GM18511 (cell line): ENCODE data around the gene METTL4.

Source experiments
- ATAC-seq: cut with Tn5 transposase; IDR thresholded peaks from one replicate; pipeline ENCODE4 v1.9.1; 2021; ENCODE audit warnings: mild to moderate bottlenecking, moderate library complexity; ENCODE audit not compliant: unreplicated experiment

Gene METTL4, protein sequence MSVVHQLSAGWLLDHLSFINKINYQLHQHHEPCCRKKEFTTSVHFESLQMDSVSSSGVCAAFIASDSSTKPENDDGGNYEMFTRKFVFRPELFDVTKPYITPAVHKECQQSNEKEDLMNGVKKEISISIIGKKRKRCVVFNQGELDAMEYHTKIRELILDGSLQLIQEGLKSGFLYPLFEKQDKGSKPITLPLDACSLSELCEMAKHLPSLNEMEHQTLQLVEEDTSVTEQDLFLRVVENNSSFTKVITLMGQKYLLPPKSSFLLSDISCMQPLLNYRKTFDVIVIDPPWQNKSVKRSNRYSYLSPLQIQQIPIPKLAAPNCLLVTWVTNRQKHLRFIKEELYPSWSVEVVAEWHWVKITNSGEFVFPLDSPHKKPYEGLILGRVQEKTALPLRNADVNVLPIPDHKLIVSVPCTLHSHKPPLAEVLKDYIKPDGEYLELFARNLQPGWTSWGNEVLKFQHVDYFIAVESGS

DNA sequence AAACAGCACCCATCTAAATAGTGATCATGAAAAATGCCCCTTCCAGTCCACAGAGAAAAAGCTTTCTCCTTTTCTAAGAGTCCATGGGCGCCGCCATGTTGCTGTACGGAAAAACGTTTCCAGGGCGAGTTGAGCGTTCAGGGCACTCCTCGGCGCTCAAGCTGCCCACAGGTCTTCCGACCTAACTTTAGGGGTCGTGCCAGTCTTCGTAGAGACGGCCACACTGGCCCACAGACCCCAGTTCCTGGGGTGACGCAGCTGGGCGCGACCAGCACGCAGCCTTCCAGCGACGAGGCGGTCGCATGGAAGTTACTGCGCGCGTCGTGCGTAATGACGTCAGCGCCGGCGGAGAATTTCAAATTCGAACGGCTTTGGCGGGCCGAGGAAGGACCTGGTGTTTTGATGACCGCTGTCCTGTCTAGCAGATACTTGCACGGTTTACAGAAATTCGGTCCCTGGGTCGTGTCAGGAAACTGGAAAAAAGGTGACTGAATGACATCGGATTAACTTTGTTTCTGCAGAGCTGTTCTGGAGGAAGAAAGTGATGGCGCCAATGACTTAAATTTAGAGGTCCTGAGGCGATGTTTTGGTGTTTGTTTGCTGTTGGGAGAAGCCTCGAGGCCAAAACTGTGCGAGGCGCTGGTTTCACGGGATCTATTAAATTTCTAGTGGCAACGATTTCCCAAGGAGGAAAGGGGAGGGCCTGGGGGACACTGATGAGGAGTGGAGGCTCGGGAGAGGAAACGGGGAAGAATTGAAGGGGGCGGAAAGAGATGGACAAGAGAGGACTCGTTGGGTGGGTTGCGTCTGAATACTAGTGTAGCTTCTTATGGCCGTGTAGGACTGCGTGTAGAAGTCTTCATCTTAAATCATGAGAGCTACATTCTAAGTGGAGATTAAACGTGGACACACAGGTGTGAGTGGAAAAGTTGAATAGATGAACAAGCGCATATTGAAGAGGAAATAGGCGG, at the start of gene METTL4, which contains the start of gene NDC80:
Gene METTL4 (minus strand): TSS at position 306 of the 971 bp plus-strand sequence. CDS start 4,289 bp downstream, outside the sequence.
Gene NDC80 (plus strand): TSS at position 358 of the 971 bp plus-strand sequence. CDS start 1,429 bp downstream, outside the sequence.
- peak; percentile 76 for ATAC-seq

DNA sequence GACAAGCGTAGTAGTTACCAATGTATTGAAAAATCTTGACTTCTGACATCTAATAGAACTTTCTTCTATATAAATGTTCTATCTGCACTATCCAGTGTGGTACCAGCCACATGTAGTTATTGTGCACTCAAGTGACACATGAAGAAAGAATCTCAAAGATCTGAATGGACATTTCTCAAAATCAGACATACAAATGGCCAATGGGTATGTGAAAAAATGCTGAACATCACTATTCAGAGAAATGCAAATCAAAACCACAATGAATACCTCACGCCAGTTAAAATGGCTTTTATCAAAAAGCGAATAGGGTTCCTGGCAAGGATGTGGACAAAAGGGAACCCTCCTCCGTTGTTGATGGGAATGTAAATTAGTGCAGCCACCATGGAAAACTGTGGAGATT, 46.7 kb upstream of the METTL4 start:
- no peak for ATAC-seq

DNA sequence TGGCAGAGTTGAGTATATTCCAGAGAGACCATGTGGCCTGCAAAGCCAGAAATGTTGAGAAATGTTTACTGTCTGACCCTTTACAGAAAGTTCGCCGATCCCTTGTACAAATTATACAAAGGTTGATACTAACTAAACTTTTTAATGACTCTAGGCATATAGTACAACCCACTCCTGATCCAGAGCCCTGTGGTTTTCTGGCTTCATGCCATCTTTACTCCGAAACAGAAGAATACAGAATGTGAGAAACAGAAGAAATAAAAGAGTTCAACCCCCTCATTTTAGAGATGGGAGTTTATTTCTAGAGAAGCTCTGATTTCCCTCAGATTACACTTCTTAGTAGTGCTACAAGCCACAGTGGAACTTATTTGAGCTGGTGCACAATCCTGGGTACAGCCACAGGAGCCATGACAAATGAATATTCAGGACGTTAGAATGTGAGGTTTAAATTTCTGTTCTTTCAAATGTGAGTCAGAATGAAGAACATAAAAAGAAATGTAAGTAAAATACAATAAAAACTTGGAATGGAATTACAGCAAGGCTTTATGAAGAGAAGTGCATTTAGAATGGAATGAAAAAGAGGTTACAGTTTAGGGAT, 46.2 kb upstream of the METTL4 start:
- ATAC-seq, result no peak

DNA sequence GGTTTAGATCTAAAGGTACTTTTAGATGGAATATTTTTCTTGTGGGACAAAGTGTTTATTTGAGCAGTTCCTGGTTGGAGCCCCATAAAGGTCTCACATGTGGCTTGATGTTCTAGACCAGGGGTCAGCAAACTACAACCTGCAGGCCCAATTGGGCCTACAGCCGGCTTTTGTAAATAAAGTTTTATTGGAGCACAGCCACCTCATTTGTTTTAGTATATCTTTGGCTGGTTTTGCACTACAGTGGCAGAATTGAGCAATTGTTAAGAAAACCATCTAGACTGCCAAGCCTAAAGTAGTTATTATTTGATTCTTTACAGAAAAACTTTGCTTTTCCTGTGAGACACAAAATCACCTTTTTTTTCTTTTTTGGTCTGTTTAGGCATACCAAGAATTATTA, 41.7 kb upstream of the METTL4 start:
- no peak for ATAC-seq

DNA sequence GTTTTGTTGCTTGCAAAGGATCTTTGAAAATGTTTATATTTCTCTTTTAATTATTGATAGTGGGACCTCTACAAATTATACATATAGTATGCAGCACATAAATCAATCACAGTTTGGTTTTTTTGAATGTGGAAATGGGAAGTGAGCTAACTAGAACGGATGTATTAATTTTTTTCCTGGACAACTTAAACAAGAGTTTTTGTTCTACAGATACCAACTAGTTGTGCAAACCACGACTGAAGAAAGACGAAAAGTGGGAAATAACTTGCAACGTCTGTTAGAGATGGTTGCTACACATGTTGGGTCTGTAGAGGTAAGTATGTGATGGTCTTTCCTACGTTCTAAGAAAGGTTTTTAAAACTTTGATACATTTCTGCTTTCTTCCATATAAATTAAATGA, 39.2 kb upstream of the METTL4 start:
- ATAC-seq, result no peak

DNA sequence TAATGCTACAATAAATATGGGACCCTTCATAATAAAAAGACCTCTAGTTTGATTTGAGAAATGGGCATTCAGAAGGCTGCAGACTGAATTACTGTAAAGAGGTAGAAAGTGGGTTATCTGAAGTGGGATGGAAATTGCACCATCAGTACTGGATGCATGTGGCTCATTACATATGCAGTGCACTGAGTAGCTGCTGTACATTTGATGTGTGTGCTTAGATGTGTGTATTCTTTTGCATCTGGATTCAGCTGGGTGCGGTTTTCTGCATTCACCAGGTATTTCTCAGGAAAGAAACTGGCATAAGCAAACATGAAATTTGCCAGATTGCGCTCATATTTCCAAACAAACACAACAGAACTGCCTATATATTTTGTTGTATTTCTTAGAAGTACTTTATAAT, 38.3 kb upstream of the METTL4 start:
- no peak for ATAC-seq

DNA sequence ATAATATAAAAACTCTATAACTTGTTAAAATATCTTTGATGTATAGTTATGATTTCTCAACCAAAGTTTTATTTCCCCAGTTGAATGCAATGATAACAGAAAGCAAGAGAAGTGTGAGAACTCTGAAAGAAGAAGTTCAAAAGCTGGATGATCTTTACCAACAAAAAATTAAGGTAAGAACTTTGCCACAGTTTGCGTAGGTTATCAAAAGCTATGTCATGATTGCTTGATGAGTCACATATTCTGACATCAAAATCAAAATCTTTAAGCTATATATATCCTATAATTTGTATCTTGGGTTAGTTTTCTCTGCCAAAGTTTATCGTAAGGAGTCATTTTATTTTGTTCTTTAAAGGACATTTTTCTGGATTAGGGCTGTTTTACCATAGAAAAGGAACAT, 35.0 kb upstream of the METTL4 start:
- no peak for ATAC-seq

DNA sequence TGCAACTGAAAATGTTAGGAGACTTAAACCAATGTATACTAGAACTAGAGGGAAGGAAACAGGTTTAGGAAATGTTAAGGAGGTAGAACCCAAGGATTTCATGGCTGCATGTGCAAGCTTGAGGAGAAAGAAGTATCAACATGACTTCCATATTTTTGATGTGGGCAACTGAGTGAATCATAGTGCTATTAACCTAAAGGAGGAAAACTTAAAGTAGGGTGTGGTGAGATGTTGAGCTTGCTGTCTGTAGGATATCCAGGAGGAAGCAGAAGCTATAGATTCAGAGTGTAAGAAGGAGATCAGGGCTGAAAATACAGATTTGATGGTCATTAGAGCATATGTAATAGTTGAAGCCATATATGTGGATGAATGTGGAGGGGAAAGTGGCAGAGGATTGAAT, 31.5 kb upstream of the METTL4 start:
- ATAC-seq, result no peak

DNA sequence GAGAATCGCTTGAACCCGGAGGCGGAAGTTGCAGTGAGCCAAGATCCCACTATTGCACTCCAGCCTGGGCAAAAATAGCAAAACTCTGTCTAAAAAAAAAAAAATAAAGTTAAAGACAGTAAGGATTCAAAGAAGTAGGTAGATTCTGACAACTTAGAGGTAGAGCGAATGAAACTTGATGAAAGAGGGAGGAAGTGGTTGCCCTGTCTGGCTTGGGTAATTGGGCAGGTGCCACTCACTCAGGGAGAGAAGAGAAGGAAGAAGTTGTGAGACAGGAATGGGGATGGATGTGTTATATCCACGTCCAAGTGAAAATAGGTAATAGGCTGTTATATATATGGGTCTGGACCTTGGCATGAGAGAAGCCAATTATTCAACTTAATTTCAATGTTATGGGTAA, 26.3 kb upstream of the METTL4 start:
- ATAC-seq, result no peak

DNA sequence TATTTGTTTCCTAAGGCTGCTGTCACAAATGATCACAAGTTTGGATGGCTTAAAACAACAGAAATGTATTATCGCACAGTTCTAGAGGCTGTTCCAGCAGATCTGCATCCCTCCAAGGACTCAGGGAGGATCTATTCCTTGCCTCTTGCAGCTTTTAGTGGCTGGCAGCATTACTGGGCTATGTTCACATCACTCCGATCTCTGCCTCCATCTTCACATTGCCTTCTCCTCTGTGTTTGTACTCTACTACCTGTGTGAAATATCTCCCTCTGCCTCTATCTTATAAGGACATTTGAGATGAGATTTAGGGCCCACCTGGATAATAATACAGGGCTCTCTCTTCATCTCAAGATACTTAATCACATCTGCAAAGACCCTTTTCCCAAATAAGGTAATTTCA, 19.0 kb upstream of the METTL4 start:
- no peak for ATAC-seq

DNA sequence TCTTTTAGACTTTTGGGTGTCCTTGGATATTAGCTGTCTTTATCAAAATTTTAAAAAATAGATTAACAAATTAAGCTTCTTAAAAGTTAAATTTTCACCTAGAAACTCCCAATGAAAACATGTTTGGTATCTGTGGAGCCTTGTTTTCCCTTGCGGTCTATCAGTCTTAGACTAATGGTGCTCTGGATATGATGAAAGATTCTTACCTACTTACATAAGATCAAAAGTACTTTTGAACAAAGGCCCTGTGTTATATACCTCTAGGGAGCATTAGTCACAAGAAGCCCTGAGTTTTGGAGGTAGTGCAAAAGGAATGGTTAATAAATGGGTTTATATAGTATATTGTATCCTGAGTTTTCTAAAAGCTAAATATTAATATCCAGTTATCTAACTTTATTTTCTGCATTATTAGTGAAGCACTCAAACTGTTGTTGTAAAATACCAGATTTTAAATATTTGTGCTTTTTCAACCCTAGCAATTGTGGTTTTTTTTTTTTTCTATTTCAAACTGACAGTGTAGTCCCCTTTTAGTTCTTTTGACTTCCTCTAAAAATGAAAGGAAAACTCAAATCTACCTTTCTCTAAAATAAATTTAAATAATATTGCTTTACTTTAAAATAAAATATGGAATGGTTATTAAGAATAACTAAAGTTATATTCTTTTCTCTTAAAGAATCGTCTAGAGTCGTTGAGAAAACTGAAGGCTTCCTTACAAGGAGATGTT, 18.2 kb upstream of the METTL4 start:
- no peak for ATAC-seq

DNA sequence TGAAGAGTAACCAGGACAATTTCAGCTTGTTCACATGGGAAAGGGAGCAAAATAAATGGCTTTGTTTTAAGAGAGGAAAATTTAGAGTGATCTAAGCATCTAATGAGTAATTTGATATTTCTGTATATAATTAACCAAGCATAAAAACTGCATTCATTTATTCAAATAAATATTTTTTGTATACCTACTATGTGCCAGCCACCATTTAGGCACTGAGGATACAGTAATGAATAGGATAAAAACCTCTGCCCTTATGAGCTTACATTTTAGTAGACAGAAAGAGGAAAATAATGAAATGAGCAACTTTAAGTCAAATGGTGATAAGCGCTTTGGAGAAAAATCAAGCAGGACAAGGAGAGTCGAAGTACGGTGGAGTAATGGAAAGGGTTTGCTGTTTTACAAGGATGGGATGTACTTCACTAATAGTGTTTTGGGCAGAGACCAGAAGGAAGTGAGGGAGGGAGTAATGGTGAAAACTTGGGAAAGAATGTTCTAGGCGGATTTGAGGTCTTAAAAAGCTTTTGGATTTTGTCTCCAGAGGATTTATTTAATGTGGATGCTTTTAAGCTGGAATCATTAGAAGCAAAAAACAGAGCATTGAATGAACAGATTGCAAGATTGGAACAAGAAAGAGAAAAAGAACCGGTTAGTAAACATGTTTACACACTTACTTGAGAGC, 17.5 kb upstream of the METTL4 start:
- ATAC-seq, result no peak

DNA sequence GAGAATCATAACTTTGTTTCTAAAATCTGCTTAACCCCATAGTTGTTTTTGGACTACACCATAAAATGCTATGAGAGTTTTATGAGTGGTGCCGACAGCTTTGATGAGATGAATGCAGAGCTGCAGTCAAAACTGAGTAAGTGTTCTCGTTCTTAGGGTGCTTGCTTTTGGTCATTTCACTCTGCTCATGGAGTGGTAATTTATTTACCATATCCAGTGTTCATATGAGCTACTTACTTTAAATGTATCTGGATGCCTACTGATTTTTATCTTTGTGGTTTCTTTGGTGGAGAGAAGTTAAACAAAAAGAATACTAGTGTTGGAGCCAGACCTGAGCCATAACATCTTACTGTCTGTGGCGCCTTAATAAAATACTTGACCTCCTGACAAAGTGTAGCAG, 16.5 kb upstream of the METTL4 start:
- no peak for ATAC-seq

DNA sequence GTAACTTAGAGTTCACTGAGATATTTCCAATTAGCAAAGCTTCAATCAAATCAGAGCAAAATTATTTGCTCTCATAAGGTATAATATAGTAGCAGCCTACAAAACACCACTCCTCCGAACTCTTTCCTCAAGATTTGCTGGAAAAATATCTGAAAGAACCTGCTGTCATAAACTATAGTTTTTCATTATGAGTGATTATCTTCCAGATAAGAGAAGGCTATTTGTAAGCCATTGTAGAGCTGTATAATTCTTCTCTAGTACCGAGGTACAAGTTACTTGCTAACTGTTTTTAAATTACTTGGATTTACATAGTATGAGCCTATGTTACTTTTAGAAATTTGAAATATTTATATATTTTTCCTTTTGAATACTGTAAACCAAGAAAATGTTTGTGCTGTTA, 2.1 kb upstream of the METTL4 start:
- ATAC-seq, result no peak

DNA sequence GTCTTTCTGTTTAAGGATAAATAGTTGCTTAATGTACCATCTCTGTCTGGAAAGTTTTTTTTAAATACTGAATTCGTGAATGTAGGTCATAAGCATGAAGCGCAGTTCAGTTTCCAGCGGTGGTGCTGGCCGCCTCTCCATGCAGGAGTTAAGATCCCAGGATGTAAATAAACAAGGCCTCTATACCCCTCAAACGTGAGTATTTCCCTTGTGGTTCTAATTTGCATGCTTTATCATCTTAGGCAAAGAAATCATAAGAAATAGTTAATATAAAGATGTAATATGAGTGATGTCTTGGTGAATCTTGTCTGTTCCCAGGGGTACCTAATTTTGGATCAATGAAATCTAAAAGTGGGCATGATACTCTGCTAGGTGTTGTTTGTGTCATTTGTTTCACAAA, 1.6 kb upstream of the METTL4 start:
- no peak for ATAC-seq

DNA sequence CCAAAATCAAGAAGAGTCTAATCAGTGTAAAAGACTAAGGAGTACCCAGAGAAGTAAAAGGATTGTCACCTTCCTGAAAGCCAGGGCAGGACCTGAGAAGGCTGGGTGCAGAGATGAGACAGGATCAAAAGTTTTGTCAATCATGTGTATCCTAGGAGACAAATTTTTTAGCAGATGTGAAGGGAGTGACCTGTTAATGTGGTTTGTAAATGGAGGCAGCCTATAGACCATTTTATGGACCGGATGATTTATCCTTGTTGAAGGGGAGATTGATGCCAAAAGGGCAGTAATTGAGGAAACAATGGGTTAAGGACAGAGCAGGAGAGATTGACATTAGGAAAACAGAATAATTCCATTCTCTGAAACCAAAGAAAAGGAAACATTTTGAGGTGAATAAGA, 865 bp upstream of the METTL4 start:
- peak; percentile 18 for ATAC-seq

DNA sequence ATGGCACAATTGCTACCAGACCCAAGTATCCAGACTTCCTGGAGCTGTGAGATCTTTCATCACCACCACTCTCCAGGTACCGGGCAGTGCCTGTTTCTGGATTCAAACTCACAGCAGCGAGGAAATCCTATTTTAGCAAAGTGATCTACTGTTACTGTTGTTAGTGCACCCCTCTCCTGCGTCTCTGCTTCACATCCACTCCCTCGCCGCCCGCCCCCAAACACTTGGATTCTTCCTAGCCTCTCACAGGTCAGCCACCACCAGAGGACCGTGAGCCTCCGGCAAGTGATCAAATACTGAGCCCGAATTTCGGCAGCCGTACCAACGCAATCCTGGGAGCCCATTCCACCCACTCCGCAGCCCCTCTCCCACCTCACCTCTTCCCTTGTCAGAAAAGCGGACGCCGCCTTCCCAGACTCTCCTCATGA, 519 bp downstream of the METTL4 start:
- peak; percentile 58 for ATAC-seq

DNA sequence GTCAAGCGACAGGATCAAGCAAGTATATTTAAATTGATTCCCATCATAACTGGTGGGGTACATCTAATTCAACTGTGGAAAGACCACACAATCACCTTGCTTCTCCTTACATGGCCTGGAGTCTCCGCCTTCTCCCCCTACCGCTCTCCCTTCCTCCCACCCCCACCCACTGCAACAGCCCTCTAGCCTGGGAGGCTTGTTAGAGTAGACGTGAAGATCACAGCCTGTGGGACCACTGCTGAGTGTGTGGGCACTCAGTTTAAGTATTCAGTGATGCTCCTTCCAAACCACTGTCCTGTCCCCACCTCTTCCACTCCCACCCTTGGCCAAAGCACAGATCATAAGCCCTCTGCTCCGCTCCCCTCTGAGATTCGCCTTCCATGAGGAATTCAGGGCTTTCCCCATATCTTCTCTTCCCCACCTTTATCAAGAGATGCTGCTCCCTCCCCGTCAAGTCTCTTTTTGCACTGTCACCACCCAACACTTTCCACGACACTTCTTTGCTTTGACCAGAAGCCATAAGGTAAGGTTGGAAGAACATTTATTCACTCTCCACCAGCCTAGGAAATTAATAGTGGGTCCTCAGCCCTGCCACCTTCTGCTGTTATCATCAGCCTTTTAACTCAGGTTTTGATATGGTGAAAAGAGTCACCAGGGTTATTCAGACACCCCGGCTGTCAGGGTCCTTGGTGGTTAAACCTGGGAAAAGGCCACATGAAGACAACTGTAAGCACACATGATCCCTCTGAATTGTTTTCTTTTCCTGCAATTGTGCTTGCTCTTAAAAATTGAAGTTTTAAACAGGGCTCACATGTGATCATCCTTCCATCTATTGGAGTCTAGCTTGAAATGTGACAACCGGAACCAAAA, 1.7 kb downstream of the METTL4 start:
- no peak for ATAC-seq

DNA sequence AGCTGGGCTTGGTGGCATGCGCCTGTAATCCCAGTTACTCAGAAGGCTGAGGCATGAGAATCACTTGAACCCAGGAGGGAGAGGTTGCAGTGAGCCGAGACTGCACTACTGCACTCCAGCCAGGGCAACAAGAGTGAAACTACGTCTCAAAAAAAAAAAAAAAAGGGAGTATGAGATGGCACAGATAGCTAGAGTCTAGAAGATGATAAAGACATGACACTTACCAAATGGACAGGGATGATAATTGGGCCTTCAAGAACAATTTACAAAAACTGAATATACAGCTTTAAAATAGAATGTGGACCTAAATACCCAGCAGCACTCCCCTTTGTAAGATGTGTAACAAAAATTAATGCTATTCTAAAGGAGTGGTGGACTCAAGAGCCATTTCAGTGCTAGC, 2.7 kb downstream of the METTL4 start:
- ATAC-seq, result no peak
